Natural killer cell (primary cell): ENCODE measurements around the gene PHPT1. TPM values are rescaled to one million over a fixed set of nuclear protein-coding genes. Genes with fewer than 3 reads are reported as not detected.
"Not testable (repeated sequence)": the region's sequence is repeated elsewhere in the genome, so short reads cannot be mapped to it uniquely, and the experiment has no call there.

ENCODE experiments used
- ATAC-seq, 3 donors: fragments of 150-1000 bp in 2 of 3; fragments of 200-7000 bp in 1 of 3; cut with Tn5 transposase; 1 replicate in 1 of 3; 2 replicates in 2 of 3; pipeline ENCODE4 v1.10.0; 2021; ENCODE audit warnings: mild to moderate bottlenecking in 2 of 3, moderate library complexity in 2 of 3
- DNase-seq, 2 donors: peaks; one replicate each; pipeline versions ENCODE4 v3.0.0 to v3.0.0-alpha.2; 2013 to 2021; ENCODE audit warnings: mixed read lengths in 1 of 2
- H3K27ac ChIP-seq: one replicate; pipeline ENCODE4 v1.5.1; 2013; ENCODE audit warnings: mild to moderate bottlenecking, low read length
- H3K27me3 ChIP-seq: one replicate; pipeline ENCODE4 v1.6.1; 2013; ENCODE audit warnings: low read length; ENCODE audit not compliant: control insufficient read depth, insufficient read depth
- H3K36me3 ChIP-seq: one replicate; pipeline ENCODE4 v1.6.1; 2013; ENCODE audit warnings: low read length; ENCODE audit not compliant: control insufficient read depth, insufficient read depth
- H3K4me1 ChIP-seq: one replicate; pipeline ENCODE4 v1.6.1; 2013; ENCODE audit warnings: low read length; ENCODE audit not compliant: control insufficient read depth, insufficient read depth
- H3K4me3 ChIP-seq: one replicate; pipeline ENCODE4 v1.5.1; 2013; ENCODE audit warnings: low read length
- H3K9me3 ChIP-seq: one replicate; pipeline ENCODE4 v1.6.1; 2013; ENCODE audit warnings: low read length; ENCODE audit not compliant: control insufficient read depth, insufficient read depth
- H3K27ac Mint-ChIP-seq, 2 donors: one replicate each; pipeline ENCODE4 v1.8.0; 2022; ENCODE audit warnings: mild to moderate bottlenecking in 2 of 2, mixed read lengths in 2 of 2, moderate library complexity in 1 of 2
- H3K27me3 Mint-ChIP-seq, 2 donors: one replicate each; pipeline ENCODE4 v1.8.0; 2022; ENCODE audit warnings: low read depth in 2 of 2, mixed read lengths in 2 of 2
- H3K36me3 Mint-ChIP-seq: one replicate; pipeline ENCODE4 v1.8.0; 2022; ENCODE audit warnings: mixed read lengths
- H3K4me1 Mint-ChIP-seq, 2 donors: one replicate each; pipeline ENCODE4 v1.8.0; 2022; ENCODE audit warnings: mixed read lengths in 2 of 2
- H3K4me3 Mint-ChIP-seq: one replicate; pipeline ENCODE4 v1.8.0; 2022; ENCODE audit warnings: mild to moderate bottlenecking, moderate library complexity, mixed read lengths
- H3K9me3 Mint-ChIP-seq, 2 donors: one replicate each; pipeline ENCODE4 v1.8.0; 2022; ENCODE audit warnings: mixed read lengths in 2 of 2
- WGBS: methylation state at CpG from one replicate; pipeline ENCODE4 v1.1.7; 2013; ENCODE audit warnings: missing lambda C conversion rate; ENCODE audit not compliant: insufficient coverage; 5-methylcytosine and 5-hydroxymethylcytosine counted together
- intact Hi-C: fragments of 100-400 bp; cut with micrococcal nuclease; formaldehyde crosslinking; loops from one replicate; pipeline ENCODE4 v1.14.2; 2022
- total RNA-seq, 4 donors: library from RNA; stranded (reverse); fragments of 120-200 nt in 1 of 4; gene quantifications; one replicate each; pipeline versions ENCODE4 v1.2.3 to v1.2.4, GENCODE V29; 2013 to 2022
- TF ChIP-seq, protein P1 (sequence below): fragments of 200-600 bp; IDR thresholded peaks from one replicate; pipeline ENCODE4 v1.8.0; 2022; ENCODE audit warnings: antibody characterized with exemption

The PHPT1 gene
- total RNA-seq, 3 donors from 2014 or later (not counting 1 experiment from before 2014, with no cell fraction given), result 63.5 to 69.8 (median 67.7) TPM

DNA sequence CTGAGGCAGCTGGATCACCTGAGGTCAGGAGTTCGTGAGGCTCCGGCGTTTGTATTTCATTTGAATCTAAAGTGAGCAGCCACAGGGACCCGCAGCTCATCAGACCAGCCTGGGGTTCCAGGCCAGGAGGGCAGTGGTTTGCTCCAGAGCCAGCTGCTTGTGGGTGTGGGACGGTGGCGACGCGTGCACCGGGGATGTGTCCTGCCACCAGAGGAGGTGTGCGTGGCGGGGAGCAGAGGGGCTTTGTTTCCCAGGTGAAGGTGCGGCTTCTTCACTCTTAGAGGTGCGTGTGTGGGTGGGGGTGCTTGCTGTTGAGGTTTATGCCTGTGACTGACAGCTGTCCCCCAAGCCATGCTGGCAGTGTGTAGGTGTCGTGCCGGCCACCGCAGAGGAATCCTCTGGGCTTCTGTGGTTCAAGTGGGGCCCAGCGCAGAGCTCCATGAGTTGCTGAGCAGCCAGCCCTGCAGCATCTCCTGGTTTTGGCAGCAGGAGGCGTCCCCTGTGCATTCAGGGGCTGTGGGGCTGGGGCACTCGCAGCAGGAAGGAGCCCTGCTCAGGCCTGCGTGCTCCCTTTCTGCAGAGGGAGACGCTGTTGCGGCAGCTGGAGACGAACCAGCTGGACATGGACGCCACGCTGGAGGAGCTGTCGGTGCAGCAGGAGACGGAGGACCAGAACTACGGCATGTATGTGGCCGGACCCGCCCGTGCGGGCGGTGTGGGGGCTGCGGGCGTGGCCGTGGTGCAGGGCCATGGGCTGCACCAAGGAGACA is 13.9 kb upstream of the PHPT1 start:
- DNase-seq (no peak), ATAC-seq (no peak)
- Mint-ChIP-seq H3K4me3 (no peak overlapping the region), H3K27ac (no peak overlapping the region), H3K9me3 (no peaks in the 10 kb centered on the region), H3K4me1 (peaks cover 0 to 6% of the 10 kb centered on the region in 2 donors), H3K27me3 (no peaks in the 10 kb centered on the region), H3K36me3 (no peaks in the 10 kb centered on the region)
- no peaks in the 10 kb centered on the region for H3K9me3 ChIP-seq
- no peak overlapping the region for H3K27ac ChIP-seq
- TF ChIP-seq, protein P1, sequence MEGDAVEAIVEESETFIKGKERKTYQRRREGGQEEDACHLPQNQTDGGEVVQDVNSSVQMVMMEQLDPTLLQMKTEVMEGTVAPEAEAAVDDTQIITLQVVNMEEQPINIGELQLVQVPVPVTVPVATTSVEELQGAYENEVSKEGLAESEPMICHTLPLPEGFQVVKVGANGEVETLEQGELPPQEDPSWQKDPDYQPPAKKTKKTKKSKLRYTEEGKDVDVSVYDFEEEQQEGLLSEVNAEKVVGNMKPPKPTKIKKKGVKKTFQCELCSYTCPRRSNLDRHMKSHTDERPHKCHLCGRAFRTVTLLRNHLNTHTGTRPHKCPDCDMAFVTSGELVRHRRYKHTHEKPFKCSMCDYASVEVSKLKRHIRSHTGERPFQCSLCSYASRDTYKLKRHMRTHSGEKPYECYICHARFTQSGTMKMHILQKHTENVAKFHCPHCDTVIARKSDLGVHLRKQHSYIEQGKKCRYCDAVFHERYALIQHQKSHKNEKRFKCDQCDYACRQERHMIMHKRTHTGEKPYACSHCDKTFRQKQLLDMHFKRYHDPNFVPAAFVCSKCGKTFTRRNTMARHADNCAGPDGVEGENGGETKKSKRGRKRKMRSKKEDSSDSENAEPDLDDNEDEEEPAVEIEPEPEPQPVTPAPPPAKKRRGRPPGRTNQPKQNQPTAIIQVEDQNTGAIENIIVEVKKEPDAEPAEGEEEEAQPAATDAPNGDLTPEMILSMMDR, result no peak
- 95% methylated on average over 36 of the region's 36 CpGs for WGBS
- H3K4me1 ChIP-seq, result no peaks in the 10 kb centered on the region
- intact Hi-C loops, result no loop called here
- H3K36me3 ChIP-seq, result peaks cover 24% of the 10 kb centered on the region
- no peaks in the 10 kb centered on the region for H3K27me3 ChIP-seq
- H3K4me3 ChIP-seq, result no peak overlapping the region

DNA sequence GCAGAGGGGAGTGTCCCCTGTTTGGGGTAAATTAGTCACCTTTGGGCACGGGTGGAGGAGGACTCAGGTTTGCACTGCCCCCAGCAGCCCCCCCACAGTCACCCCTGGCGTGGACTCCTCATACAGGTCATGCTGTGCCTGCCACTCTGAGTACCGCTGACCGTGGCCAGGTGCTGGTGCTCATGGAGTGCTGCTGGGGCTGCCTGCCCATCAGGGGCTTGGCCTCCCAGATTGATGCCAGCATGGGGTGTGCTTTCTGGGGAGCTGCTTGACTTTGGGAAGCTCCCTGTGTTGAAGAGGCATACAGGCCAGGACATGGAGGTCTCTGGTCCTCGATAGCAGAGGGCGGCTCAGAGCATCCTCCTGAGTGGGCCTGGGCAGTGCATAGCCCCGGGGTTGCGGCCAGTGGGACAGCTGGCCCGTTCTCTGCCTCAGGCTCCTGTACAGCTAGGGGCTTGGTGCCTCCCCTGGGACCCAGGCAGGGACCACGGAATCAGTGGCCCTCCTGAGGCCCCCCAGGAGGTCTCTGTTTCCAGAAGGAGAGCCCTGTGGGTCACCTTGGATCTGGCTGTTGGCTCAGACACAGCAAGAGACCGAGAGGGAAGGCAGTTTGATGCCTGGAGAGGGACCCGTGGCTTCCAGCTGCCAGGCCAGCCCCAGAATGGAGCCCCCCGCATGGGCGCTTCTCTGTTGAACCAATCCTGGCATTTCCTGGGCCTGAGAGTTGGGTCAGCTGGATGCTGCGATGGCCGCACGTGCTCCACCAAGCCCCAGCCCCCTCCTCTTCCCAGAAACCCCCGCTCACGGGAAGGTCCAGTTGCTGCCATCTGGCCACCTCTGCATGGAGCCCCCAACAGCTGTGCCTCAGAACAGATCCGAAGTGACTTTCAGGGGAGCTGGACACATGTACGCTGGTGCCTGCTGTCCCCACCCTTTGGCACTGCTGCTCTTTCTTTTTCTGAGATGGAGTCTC is 13.0 kb upstream of the PHPT1 start:
- TF ChIP-seq, protein P1, result no peak
- ATAC-seq, result no peak
- Histone ChIP-seq H3K36me3 (peaks cover 21% of the 10 kb centered on the region), H3K9me3 (no peaks in the 10 kb centered on the region), H3K4me1 (peaks cover 1% of the 10 kb centered on the region), H3K4me3 (no peak overlapping the region), H3K27ac (no peak overlapping the region), H3K27me3 (no peaks in the 10 kb centered on the region)
- H3K27me3 Mint-ChIP-seq, result no peaks in the 10 kb centered on the region
- no peak overlapping the region for H3K4me3 Mint-ChIP-seq
- intact Hi-C loops, result no loop called here
- no peak overlapping the region for H3K27ac Mint-ChIP-seq
- no peaks in the 10 kb centered on the region for H3K36me3 Mint-ChIP-seq
- WGBS, result 94% methylated on average over 21 of the region's 21 CpGs
- DNase-seq, result no peak
- peaks cover 0 to 6% of the 10 kb centered on the region in 2 donors for H3K4me1 Mint-ChIP-seq
- no peaks in the 10 kb centered on the region for H3K9me3 Mint-ChIP-seq

DNA sequence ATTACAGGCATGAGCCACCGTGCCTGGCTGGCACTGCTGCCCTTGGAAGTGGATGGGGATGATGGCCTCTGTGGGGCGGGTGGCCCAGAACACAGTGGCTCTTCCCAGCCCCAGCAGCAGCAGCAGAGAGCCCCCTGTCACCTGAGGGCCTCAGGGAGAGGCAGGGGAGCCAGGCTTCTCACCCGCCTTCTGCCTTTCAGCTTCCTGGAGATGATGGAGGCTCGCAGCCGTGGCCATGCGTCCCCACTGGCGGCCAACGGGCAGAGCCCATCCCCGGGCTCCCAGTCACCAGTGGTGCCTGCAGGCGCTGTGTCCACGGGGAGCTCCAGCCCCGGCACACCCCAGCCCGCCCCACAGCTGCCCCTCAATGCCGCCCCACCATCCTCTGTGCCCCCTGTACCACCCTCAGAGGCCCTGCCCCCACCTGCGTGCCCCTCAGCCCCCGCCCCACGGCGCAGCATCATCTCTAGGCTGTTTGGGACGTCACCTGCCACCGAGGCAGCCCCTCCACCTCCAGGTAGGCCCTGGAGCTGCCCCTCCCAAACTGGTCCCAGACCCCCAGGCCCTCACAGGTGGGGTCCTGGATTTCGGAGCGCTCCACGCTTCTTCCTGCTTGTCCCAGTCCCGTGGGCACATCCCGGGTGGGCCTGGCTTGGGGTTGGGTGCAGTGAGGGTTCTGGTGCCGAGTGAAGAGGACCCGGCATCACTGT is 11.9 kb upstream of the PHPT1 start:
- H3K9me3 ChIP-seq, result no peaks in the 10 kb centered on the region
- DNase-seq, result no peak
- no peaks in the 10 kb centered on the region for H3K36me3 Mint-ChIP-seq

DNA sequence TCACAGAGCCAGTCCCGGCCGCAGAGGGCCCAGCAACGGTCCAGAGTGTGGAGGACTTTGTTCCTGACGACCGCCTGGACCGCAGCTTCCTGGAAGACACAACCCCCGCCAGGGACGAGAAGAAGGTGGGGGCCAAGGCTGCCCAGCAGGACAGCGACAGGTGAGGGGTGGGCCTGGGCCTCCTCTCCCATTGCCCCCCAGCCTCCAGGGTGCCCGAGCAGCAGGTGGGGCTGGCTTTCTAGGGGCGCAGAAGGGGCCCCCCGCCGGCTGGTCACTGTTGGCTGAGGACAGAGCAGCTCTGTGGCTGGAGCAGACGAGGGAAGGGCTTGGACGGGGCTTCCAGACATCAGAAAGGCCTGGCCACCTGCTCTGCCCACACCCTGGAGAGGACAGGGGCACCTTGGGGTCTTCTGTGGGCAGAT is 11.3 kb upstream of the PHPT1 start:
- not testable (repeated sequence) for H3K9me3 ChIP-seq
- WGBS, result 96% methylated on average over 15 of the region's 15 CpGs

More for the DNA sequence above, 11.9 kb upstream of the PHPT1 start:
- peaks cover 12% of the 10 kb centered on the region for H3K4me1 ChIP-seq
- Mint-ChIP-seq H3K4me3 (no peak overlapping the region), H3K27ac (no peak overlapping the region), H3K27me3 (no peaks in the 10 kb centered on the region), H3K4me1 (peaks cover 2 to 9% of the 10 kb centered on the region in 2 donors), H3K9me3 (no peaks in the 10 kb centered on the region)
- no peak for ATAC-seq
- H3K27ac ChIP-seq, result no peak overlapping the region
- no peak overlapping the region for H3K4me3 ChIP-seq
- peaks cover 11% of the 10 kb centered on the region for H3K36me3 ChIP-seq
- intact Hi-C loops, result no loop called here
- no peaks in the 10 kb centered on the region for H3K27me3 ChIP-seq
- 93% methylated on average over 27 of the region's 27 CpGs for WGBS
- TF ChIP-seq, protein P1, result no peak

More for the DNA sequence above, 11.3 kb upstream of the PHPT1 start:
- Histone ChIP-seq H3K4me1 (peaks cover 12% of the 10 kb centered on the region), H3K36me3 (peaks cover 11% of the 10 kb centered on the region)
- H3K9me3 Mint-ChIP-seq, DNase-seq, H3K27ac Mint-ChIP-seq, intact Hi-C loops, H3K4me3 ChIP-seq, H3K27ac ChIP-seq, H3K36me3 Mint-ChIP-seq, H3K27me3 Mint-ChIP-seq, H3K27me3 ChIP-seq, H3K4me3 Mint-ChIP-seq, ATAC-seq: not testable (repeated sequence)
- H3K4me1 Mint-ChIP-seq, result peaks cover 4 to 12% of the 10 kb centered on the region in 2 donors
